ENCODE results near the gene IDH2.

DNA sequence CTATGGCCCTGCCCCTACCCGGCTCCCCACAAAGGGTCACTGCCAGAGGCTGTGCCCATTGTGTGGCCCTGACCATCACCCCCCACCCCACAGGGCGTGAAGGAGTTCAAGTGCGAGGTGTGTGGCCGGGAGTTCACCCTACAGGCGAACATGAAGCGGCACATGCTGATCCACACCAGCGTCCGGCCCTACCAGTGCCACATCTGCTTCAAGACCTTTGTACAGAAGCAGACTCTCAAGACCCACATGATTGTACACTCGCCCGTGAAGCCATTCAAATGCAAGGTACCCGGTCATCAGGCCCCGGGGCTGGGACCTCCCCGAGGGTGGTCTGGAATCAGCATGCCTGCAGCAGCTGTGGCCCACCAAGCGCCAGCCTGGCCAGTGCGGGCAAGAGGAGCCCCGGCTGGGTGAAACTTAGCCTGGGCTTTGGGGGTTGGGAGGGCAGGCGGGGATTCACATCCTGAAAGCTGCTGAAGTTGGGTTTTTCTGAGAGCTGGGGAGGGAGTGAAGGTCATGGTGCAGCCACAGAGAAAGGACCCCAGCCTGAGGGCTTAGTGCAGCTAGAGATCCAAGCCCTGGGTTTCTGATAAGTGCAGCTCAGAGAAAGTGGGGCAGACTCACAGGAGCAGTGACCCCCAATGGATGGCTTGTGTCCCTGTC is 29.2 kb downstream of the IDH2 start:
- TF ChIP-seq CTCF (IDR thresholded peaks at IDR 0.05; ENCODE audit: low read depth, low read length) (no peak), MYC (IDR thresholded peaks at IDR 0.05; ENCODE audit: low read depth, low read length) (no peak)

All from NB4 (cell line).